ENCODE results near the gene COL4A2. TPM values are rescaled to one million over a fixed set of nuclear protein-coding genes. Genes with fewer than 3 reads are reported as not detected.

The COL4A2 gene
- total RNA-seq, 3 donors from 2014 or later (not counting 1 experiment from before 2014, with no cell fraction given) = not detected

- no peak for TF ChIP-seq CTCF (IDR thresholded peaks at IDR 0.05)
- no peaks in the 10 kb centered on the region for H3K36me3 ChIP-seq (ENCODE audit: control insufficient read depth, insufficient read depth, low read length)
- intact Hi-C loops (cut with micrococcal nuclease) = no loop called here
- no peak overlapping the region for H3K4me3 ChIP-seq (ENCODE audit: low read length)
- no peak overlapping the region for H3K27ac Mint-ChIP-seq
- peaks cover 3% of the 10 kb centered on the region for H3K27me3 ChIP-seq (ENCODE audit: control insufficient read depth, insufficient read depth, low read length)
- ATAC-seq = no peak
- 89% methylated on average over 11 of the region's 12 CpGs for WGBS (ENCODE audit: insufficient coverage)
- H3K36me3 Mint-ChIP-seq = no peaks in the 10 kb centered on the region
- no peaks in the 10 kb centered on the region for H3K4me1 ChIP-seq (ENCODE audit: control insufficient read depth, insufficient read depth, low read length)
- H3K27ac ChIP-seq (ENCODE audit: low read length) = no peak overlapping the region
- H3K4me3 Mint-ChIP-seq = no peak overlapping the region
- peaks cover 35 to 45% of the 10 kb centered on the region in 2 donors for H3K27me3 Mint-ChIP-seq (ENCODE audit: low read depth in 2 of 2)
- no peaks in the 10 kb centered on the region for H3K4me1 Mint-ChIP-seq
- H3K9me3 Mint-ChIP-seq = no peaks in the 10 kb centered on the region
- DNase-seq = no peak
- no peaks in the 10 kb centered on the region for H3K9me3 ChIP-seq (ENCODE audit: control insufficient read depth, insufficient read depth, low read length)
Observed at GRCh38 chr13:110405597-110406450, 98.7 kb downstream of the COL4A2 start.

- Mint-ChIP-seq H3K9me3 (no peaks in the 10 kb centered on the region), H3K4me1 (no peaks in the 10 kb centered on the region), H3K27ac (no peak overlapping the region), H3K27me3 (ENCODE audit: low read depth in 2 of 2) (peaks cover 36 to 52% of the 10 kb centered on the region in 2 donors), H3K4me3 (no peak overlapping the region), H3K36me3 (no peaks in the 10 kb centered on the region)
- Histone ChIP-seq H3K4me1 (ENCODE audit: control insufficient read depth, insufficient read depth, low read length) (no peaks in the 10 kb centered on the region), H3K4me3 (ENCODE audit: low read length) (no peak overlapping the region), H3K36me3 (ENCODE audit: control insufficient read depth, insufficient read depth, low read length) (no peaks in the 10 kb centered on the region), H3K9me3 (ENCODE audit: control insufficient read depth, insufficient read depth, low read length) (no peaks in the 10 kb centered on the region), H3K27me3 (ENCODE audit: control insufficient read depth, insufficient read depth, low read length) (peaks cover 1% of the 10 kb centered on the region), H3K27ac (ENCODE audit: low read length) (no peak overlapping the region)
- WGBS (ENCODE audit: insufficient coverage) = 91% methylated on average over 14 of the region's 14 CpGs
- intact Hi-C loops (cut with micrococcal nuclease) = no loop called here
- DNase-seq = no peak
- no peak for ATAC-seq
- no peak for TF ChIP-seq CTCF (IDR thresholded peaks at IDR 0.05)
Observed at GRCh38 chr13:110407021-110407420, 99.9 kb downstream of the COL4A2 start.

GRCh38 chr13:110407531-110407930, 100.4 kb downstream of the COL4A2 start:
- no peak for DNase-seq
- no peaks in the 10 kb centered on the region for H3K9me3 ChIP-seq (ENCODE audit: control insufficient read depth, insufficient read depth, low read length)
- H3K4me3 ChIP-seq (ENCODE audit: low read length) = no peak overlapping the region
- no peaks in the 10 kb centered on the region for H3K27me3 ChIP-seq (ENCODE audit: control insufficient read depth, insufficient read depth, low read length)
- no peaks in the 10 kb centered on the region for H3K4me1 ChIP-seq (ENCODE audit: control insufficient read depth, insufficient read depth, low read length)
- H3K36me3 ChIP-seq (ENCODE audit: control insufficient read depth, insufficient read depth, low read length) = no peaks in the 10 kb centered on the region
- no peak for TF ChIP-seq CTCF (IDR thresholded peaks at IDR 0.05)
- H3K36me3 Mint-ChIP-seq = no peaks in the 10 kb centered on the region
- WGBS (ENCODE audit: insufficient coverage) = 34% methylated on average over 9 of the region's 9 CpGs
- no peak for ATAC-seq
- no peaks in the 10 kb centered on the region for H3K9me3 Mint-ChIP-seq
- no peak overlapping the region for H3K27ac Mint-ChIP-seq
- intact Hi-C loops (cut with micrococcal nuclease) = no loop called here
- no peak overlapping the region for H3K27ac ChIP-seq (ENCODE audit: low read length)
- H3K4me3 Mint-ChIP-seq = no peak overlapping the region
- no peaks in the 10 kb centered on the region for H3K4me1 Mint-ChIP-seq
- H3K27me3 Mint-ChIP-seq (ENCODE audit: low read depth in 2 of 2) = peaks cover 33 to 57% of the 10 kb centered on the region in 2 donors

All from natural killer cell (primary cell).